HepG2 (cell line): Measurements from ENCODE around the gene KDR. TPM values are rescaled to one million over a fixed set of nuclear protein-coding genes. Genes with fewer than 3 reads are reported as not detected.

ENCODE experiments used
- ATAC-seq: fragments of 200-7000 bp; cut with Tn5 transposase; 3 replicates; pipeline ENCODE4 v1.9.1; 2020; ENCODE audit warnings: mild to moderate bottlenecking, moderate library complexity
- BruUV-seq: library from RNA; stranded (reverse); fragments of 400-500 nt; replicated peaks from 2 replicates; lab custom pipeline; 2021; lab: Mats Ljungman, UMichigan
- CTCF ChIA-PET: fragments of 300-600 bp; formaldehyde crosslinking; extraction: SDS; loops from one replicate; lab custom pipeline; 2021; ENCODE audit warnings: low total read pairs, inconsistent platforms, low intra/inter-chr PET ratio; lab: Yijun Ruan, JAX
- POLR2A ChIA-PET: fragments of 350-600 bp; sonication (Branson Sonifier 250); formaldehyde crosslinking; loops from one replicate; lab custom pipeline; 2020; ENCODE audit warnings: antibody characterized with exemption, inconsistent platforms; lab: Yijun Ruan, JAX
- DNase-seq: peaks from one replicate; pipeline ENCODE4 v3.0.0-alpha.2; 2015; ENCODE audit warnings: low spot score
- FAIRE-seq: peaks from 3 replicates; lab custom pipeline; 2011; peaks lifted over from hg19 to GRCh38; lab: Jason Lieb, UNC
- H2AFZ ChIP-seq: one replicate; pipeline ENCODE4 v1.6.1; 2011; ENCODE audit warnings: low read length, inconsistent platforms
- H3K27ac ChIP-seq: fragments of 300-600 bp; 3 replicates; pipeline ENCODE4 v1.8.0; 2011; ENCODE audit warnings: mixed run types, mild to moderate bottlenecking, mixed read lengths, low read length, inconsistent platforms; ENCODE audit not compliant: insufficient read depth; ENCODE audit errors: extremely low read length
- H3K27me3 ChIP-seq, 2 experiments: fragments of 200-600 bp in 1 of 2; 2 replicates in 1 of 2; 3 replicates in 1 of 2; pipeline versions ENCODE4 v1.6.0 to v1.8.0; 2011; ENCODE audit warnings: low read length in 2 of 2, mild to moderate bottlenecking in 2 of 2, moderate library complexity in 2 of 2, inconsistent platforms in 1 of 2; ENCODE audit not compliant: insufficient read depth in 2 of 2, control insufficient read depth in 1 of 2
- H3K36me3 ChIP-seq, 2 experiments: fragments of 200-600 bp in 1 of 2; replicated peaks in 1 of 2; 2 replicates in 1 of 2; 3 replicates in 1 of 2; pipeline versions ENCODE4 v1.5.1 to v1.8.0; 2011; ENCODE audit warnings: low read length in 2 of 2, inconsistent platforms in 1 of 2; ENCODE audit not compliant: insufficient read depth in 2 of 2, control insufficient read depth in 1 of 2
- H3K4me1 ChIP-seq: 2 replicates; pipeline ENCODE4 v1.5.1; 2012; ENCODE audit warnings: low read length, inconsistent platforms; ENCODE audit not compliant: insufficient read depth
- H3K4me2 ChIP-seq: 2 replicates; pipeline ENCODE4 v1.6.0; 2011; ENCODE audit warnings: low read depth, low read length, inconsistent platforms
- H3K4me3 ChIP-seq, 3 experiments: fragments of 200-600 bp in 1 of 3; sonication (generic), shearing (Covaris generic) in 1 of 3; replicated peaks in 1 of 3; 2 replicates each; pipeline ENCODE4 v1.5.1; 2011 to 2016; ENCODE audit warnings: low read length in 3 of 3, inconsistent platforms in 2 of 3, low read depth in 2 of 3, mild to moderate bottlenecking in 2 of 3, control low read depth in 1 of 3, mixed read lengths in 1 of 3; ENCODE audit not compliant: insufficient read depth in 1 of 3
- H3K79me2 ChIP-seq: one replicate; pipeline ENCODE4 v1.6.1; 2011; ENCODE audit warnings: low read length, inconsistent platforms; ENCODE audit not compliant: insufficient read depth
- H3K9ac ChIP-seq: 2 replicates; pipeline ENCODE4 v1.6.0; 2011; ENCODE audit warnings: mild to moderate bottlenecking, low read depth, low read length, inconsistent platforms; ENCODE audit not compliant: insufficient read depth
- H3K9me3 ChIP-seq: 2 replicates; pipeline ENCODE4 v1.5.1; 2012; ENCODE audit warnings: mild to moderate bottlenecking, low read length
- H4K20me1 ChIP-seq: 2 replicates; pipeline ENCODE4 v1.6.0; 2011; ENCODE audit warnings: inconsistent platforms, mild to moderate bottlenecking, low read length, moderate library complexity; ENCODE audit not compliant: insufficient read depth
- EEA1 ChIP-seq: sonication (generic); formaldehyde crosslinking; IDR thresholded peaks from 2 replicates; pipeline ENCODE4 v1.5.1; 2020; ENCODE audit warnings: mild to moderate bottlenecking, missing genetic modification reagents, borderline replicate concordance
- HINFP ChIP-seq: sonication (generic); formaldehyde crosslinking; IDR thresholded peaks from 2 replicates; pipeline ENCODE4 v1.4.0; 2020; ENCODE audit warnings: low read depth, mild to moderate bottlenecking, missing genetic modification reagents
- HMG20A ChIP-seq: IDR thresholded peaks from 2 replicates; pipeline ENCODE4 v1.6.1; 2016; ENCODE audit warnings: borderline replicate concordance
- PHF20 ChIP-seq: sonication (generic); formaldehyde crosslinking; IDR thresholded peaks from 2 replicates; pipeline ENCODE4 v1.5.0; 2020; ENCODE audit warnings: mild to moderate bottlenecking, missing genetic modification reagents
- SMAD9 ChIP-seq: sonication (generic); formaldehyde crosslinking; IDR thresholded peaks from 2 replicates; pipeline ENCODE4 v1.5.1; 2020; ENCODE audit warnings: mild to moderate bottlenecking, missing genetic modification reagents
- ZNF792 ChIP-seq: IDR thresholded peaks from 2 replicates; pipeline ENCODE4 v1.6.1; 2016
- WGBS: methylation state at CpG from one replicate; pipeline ENCODE4 v1.1.6; 2017; ENCODE audit warnings: low lambda C conversion rate; 5-methylcytosine and 5-hydroxymethylcytosine counted together
- in situ Hi-C: cut with HindIII; loops from 2 replicates; pipeline ENCODE4 v1.10.0; 2017; ENCODE audit warnings: low pct_unique_long_range_greater_than_20kb; ENCODE audit not compliant: extremely low pct_ligation_motif_present
- intact Hi-C: fragments of 100-400 bp; cut with micrococcal nuclease; formaldehyde crosslinking; loops from one replicate; pipeline ENCODE4 v1.10.0; 2022; ENCODE audit not compliant: unreplicated experiment
- polyA plus RNA-seq, 8 experiments: library from polyadenylated mRNA; depleted of rRNA in 3 of 8; stranded (reverse) in 7 of 8; unstranded in 1 of 8; fragments of >200 nt; fragmentation: Illumina TruSeq in 4 of 8; extraction: Trizol in 4 of 8; gene quantifications; 2 replicates each; pipeline versions ENCODE4 v1.2.1 to v1.2.3, GENCODE V29; 2011 to 2016; ENCODE audit warnings: low read depth in 4 of 8, missing spikeins in 1 of 8, mixed read lengths in 1 of 8; ENCODE audit not compliant: insufficient read depth in 1 of 8
- total RNA-seq, 5 experiments: library from RNA; depleted of rRNA; stranded (reverse); fragments of >200 nt; fragmentation: Illumina TruSeq; extraction: Trizol; gene quantifications; 2 replicates each; pipeline ENCODE4 v1.2.3, GENCODE V29; 2016; ENCODE audit warnings: low read depth in 1 of 5
- TF ChIP-seq, protein P1 (sequence below): sonication (generic); formaldehyde crosslinking; IDR thresholded peaks from 2 replicates; pipeline ENCODE4 v1.4.0; 2020; ENCODE audit warnings: missing genetic modification reagents
- TF ChIP-seq, protein P2 (sequence below): sonication (generic); formaldehyde crosslinking; IDR thresholded peaks from 2 replicates; pipeline ENCODE4 v1.9.0; 2022; ENCODE audit warnings: low read depth, missing genetic modification reagents

The KDR gene
- total and polyA plus RNA-seq, 2 of the 13 experiments (the other 11 are each of a cell fraction or from before 2014, with no cell fraction given), result not detected

DNA sequence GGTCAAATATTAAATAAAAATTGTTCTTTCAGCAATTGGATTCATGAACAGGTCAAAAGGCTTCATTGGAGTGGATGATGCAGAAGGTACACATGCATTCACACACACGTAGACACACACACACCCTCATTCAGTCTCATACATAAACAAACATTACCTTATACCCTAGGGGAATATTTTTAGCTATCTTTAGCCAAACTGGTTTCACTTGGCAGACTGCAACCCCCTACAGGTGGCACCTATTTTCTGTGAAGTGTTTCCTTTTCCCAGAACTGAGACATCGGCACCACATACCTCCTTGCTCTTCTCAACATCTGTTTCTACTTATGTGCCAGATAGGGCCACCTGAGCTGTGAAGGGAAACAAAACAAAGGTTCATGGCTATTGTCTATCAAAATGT is 18.5 kb upstream of the KDR start:
- Histone ChIP-seq H2AFZ (no peak overlapping the region), H3K9ac (no peak overlapping the region), H3K79me2 (no peaks in the 10 kb centered on the region), H3K36me3 (no peaks in the 10 kb centered on the region), H4K20me1 (no peaks in the 10 kb centered on the region), H3K27ac (no peak overlapping the region), H3K27me3 (no peaks in the 10 kb centered on the region), H3K4me3 (no peak overlapping the region), H3K4me1 (no peaks in the 10 kb centered on the region), H3K9me3 (no peaks in the 10 kb centered on the region), H3K4me2 (no peak overlapping the region)
- intact Hi-C loops, result no loop called here
- in situ Hi-C loops, result no loop called here
- FAIRE-seq (no peak), DNase-seq (no peak), ATAC-seq (no peak)
- ChIA-PET POLR2A (no interaction called here), CTCF (no interaction called here)
- TF ChIP-seq HMG20A (CRISPR knock-in tag) (no peak), SMAD9 (CRISPR knock-in tag) (no peak), ZNF792 (no peak), EEA1 (CRISPR knock-in tag) (no peak), PHF20 (no peak), HINFP (CRISPR knock-in tag) (no peak)
- TF ChIP-seq, protein P1, sequence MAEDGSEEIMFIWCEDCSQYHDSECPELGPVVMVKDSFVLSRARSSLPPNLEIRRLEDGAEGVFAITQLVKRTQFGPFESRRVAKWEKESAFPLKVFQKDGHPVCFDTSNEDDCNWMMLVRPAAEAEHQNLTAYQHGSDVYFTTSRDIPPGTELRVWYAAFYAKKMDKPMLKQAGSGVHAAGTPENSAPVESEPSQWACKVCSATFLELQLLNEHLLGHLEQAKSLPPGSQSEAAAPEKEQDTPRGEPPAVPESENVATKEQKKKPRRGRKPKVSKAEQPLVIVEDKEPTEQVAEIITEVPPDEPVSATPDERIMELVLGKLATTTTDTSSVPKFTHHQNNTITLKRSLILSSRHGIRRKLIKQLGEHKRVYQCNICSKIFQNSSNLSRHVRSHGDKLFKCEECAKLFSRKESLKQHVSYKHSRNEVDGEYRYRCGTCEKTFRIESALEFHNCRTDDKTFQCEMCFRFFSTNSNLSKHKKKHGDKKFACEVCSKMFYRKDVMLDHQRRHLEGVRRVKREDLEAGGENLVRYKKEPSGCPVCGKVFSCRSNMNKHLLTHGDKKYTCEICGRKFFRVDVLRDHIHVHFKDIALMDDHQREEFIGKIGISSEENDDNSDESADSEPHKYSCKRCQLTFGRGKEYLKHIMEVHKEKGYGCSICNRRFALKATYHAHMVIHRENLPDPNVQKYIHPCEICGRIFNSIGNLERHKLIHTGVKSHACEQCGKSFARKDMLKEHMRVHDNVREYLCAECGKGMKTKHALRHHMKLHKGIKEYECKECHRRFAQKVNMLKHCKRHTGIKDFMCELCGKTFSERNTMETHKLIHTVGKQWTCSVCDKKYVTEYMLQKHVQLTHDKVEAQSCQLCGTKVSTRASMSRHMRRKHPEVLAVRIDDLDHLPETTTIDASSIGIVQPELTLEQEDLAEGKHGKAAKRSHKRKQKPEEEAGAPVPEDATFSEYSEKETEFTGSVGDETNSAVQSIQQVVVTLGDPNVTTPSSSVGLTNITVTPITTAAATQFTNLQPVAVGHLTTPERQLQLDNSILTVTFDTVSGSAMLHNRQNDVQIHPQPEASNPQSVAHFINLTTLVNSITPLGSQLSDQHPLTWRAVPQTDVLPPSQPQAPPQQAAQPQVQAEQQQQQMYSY, result no peak
- TF ChIP-seq, protein P2, sequence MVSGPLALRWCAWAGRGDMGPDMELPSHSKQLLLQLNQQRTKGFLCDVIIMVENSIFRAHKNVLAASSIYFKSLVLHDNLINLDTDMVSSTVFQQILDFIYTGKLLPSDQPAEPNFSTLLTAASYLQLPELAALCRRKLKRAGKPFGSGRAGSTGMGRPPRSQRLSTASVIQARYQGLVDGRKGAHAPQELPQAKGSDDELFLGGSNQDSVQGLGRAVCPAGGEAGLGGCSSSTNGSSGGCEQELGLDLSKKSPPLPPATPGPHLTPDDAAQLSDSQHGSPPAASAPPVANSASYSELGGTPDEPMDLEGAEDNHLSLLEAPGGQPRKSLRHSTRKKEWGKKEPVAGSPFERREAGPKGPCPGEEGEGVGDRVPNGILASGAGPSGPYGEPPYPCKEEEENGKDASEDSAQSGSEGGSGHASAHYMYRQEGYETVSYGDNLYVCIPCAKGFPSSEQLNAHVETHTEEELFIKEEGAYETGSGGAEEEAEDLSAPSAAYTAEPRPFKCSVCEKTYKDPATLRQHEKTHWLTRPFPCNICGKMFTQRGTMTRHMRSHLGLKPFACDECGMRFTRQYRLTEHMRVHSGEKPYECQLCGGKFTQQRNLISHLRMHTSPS (CRISPR knock-in tag), result no peak
- WGBS, result 25% methylated on average over 2 of the region's 2 CpGs
- no TSS peak for BruUV-seq
